SK-N-MC (cell line): ENCODE results near the gene C1orf53.
"Not testable (repeated sequence)": the region's sequence is repeated elsewhere in the genome, so short reads cannot be mapped to it uniquely, and the experiment has no call there.

Experiments used
- DNase-seq: peaks from one replicate; pipeline ENCODE4 v3.0.0-alpha.2; 2011; ENCODE audit warnings: low read depth, low spot score
- H3K27ac ChIP-seq: fragments of 200-600 bp; sonication (generic); 2 replicates; pipeline ENCODE4 v1.5.1; 2016; ENCODE audit warnings: mixed run types
- H3K36me3 ChIP-seq: fragments of 200-600 bp; sonication (generic); 2 replicates; pipeline ENCODE4 v1.6.1; 2017; ENCODE audit warnings: antibody characterized with exemption, low read length, mixed read lengths; ENCODE audit not compliant: insufficient read depth
- H3K4me3 ChIP-seq: fragments of 200-600 bp; sonication (generic); 2 replicates; pipeline ENCODE4 v1.5.1; 2016
- H3K9ac ChIP-seq: fragments of 200-600 bp; sonication (generic); 2 replicates; pipeline ENCODE4 v1.8.0; 2017; ENCODE audit warnings: mixed run types, mixed read lengths; ENCODE audit not compliant: insufficient read length
- H3K9me3 ChIP-seq: fragments of 200-600 bp; sonication (generic); 2 replicates; pipeline ENCODE4 v1.6.1; 2017; ENCODE audit warnings: low read depth, mild to moderate bottlenecking, antibody characterized with exemption, low read length, moderate library complexity, mixed read lengths
- EZH2 ChIP-seq: fragments of 200-600 bp; sonication (generic); IDR thresholded peaks from one replicate; pipeline ENCODE4 v1.6.1; 2017; ENCODE audit warnings: antibody characterized with exemption
- FOXP2 ChIP-seq: optimal IDR thresholded peaks from 2 replicates; pipeline ENCODE3; 2011; ENCODE audit warnings: mild to moderate bottlenecking, moderate library complexity; ENCODE audit not compliant: insufficient read depth; ENCODE audit errors: extremely low read length, control extremely low read depth
- POLR2AphosphoS5 ChIP-seq: IDR thresholded peaks from 2 replicates; pipeline ENCODE4 v1.6.1; 2012; ENCODE audit warnings: mild to moderate bottlenecking, low read depth, low read length, borderline replicate concordance

Gene C1orf53

DNA sequence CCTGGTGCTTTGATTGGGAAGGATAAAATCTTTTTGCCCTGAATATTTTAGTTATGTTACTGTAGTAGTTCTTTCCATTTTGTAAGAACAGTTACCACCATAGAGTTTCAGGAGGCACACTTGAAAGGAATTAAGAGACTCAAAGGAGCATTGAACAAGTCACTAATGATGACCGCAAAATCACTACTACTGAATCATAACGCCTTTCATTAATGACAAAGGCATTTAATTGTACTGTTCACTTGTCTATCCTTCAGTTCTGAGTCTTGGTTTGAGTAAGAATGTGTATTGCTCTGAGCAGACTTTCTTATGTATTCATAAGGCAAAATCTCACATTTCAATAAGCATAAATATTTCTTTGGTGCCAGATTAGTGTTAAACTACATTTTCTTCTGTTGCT is 39.6 kb downstream of the C1orf53 start:
- TF ChIP-seq FOXP2, result no peak
- no peak for TF ChIP-seq EZH2
- no peak for TF ChIP-seq POLR2AphosphoS5
- no peak for DNase-seq
- H3K27ac ChIP-seq, result no peak overlapping the region
- H3K4me3 ChIP-seq, result no peak overlapping the region
- H3K9me3 ChIP-seq, result no peaks in the 10 kb centered on the region
- H3K36me3 ChIP-seq, result no peaks in the 10 kb centered on the region
- H3K9ac ChIP-seq, result no peak overlapping the region

DNA sequence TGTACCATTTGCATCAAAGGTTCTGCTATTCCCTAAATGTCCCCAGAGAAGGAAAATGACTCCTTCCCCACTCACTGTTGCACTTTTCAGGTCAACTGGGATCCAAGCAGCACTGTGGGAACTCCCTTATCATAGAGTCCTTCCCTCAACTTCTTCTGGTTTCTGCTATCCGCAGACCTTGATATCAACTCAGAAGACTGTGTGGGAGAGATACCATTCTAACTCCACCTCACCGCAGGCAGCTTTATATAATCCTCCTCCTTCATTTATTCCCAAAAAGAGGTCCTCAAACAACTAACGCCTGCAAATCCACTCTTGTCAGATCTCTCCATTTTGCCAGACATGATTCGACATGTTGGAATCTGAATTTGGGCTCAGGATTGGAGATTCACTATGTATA is 42.1 kb downstream of the C1orf53 start:
- Histone ChIP-seq H3K9me3 (no peaks in the 10 kb centered on the region), H3K27ac (no peak overlapping the region), H3K36me3 (no peaks in the 10 kb centered on the region), H3K4me3 (no peak overlapping the region), H3K9ac (no peak overlapping the region)
- no peak for DNase-seq
- TF ChIP-seq FOXP2 (no peak), POLR2AphosphoS5 (no peak), EZH2 (no peak)

DNA sequence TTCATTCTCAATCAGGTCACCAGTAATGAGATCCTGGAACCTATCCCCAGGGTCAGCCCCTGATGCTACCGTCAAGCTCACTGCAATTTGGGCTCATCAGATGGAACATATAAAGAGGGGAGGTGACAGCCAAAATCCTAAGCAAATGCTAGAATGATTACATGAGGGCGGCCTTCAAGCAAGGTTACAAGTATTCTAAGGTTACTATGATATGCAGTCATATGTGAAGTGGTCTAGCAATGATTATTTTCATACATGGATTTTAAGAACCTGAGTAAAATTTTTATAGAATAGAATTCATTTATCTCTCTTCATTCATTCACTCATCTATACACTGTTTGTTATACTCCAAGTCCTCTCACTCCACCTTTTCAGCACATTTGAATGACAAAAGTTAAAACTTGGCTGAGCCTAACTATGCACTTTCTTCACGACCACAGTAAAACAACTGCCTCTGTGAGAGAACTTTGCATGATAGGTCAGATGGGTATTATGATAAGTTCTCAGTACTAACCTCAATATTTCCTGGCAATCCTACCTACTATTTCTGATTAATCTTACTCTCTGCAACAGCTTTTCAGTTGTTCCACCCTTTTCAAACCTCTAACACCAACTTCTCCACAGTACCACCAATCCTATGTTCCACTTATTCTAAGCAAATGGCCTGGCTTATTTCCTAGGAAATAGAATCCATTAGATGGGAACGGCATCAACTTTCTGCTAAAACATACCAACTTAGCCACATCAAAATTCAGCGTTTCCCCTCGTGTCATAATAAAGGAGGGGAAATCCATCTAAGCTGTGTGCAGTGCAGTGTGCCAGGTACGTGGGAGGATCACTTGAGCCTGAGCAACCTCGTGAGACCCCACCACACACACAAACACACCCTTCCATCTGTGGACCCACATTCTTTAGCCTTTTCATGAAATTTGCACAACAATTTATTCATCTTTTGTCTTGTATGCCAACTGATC is 46.8 kb downstream of the C1orf53 start:
- Histone ChIP-seq H3K4me3 (no peak overlapping the region), H3K27ac (no peak overlapping the region), H3K36me3 (no peaks in the 10 kb centered on the region), H3K9me3 (no peaks in the 10 kb centered on the region), H3K9ac (no peak overlapping the region)
- no peak for DNase-seq
- no peak for TF ChIP-seq FOXP2
- TF ChIP-seq POLR2AphosphoS5, result no peak
- TF ChIP-seq EZH2, result no peak

DNA sequence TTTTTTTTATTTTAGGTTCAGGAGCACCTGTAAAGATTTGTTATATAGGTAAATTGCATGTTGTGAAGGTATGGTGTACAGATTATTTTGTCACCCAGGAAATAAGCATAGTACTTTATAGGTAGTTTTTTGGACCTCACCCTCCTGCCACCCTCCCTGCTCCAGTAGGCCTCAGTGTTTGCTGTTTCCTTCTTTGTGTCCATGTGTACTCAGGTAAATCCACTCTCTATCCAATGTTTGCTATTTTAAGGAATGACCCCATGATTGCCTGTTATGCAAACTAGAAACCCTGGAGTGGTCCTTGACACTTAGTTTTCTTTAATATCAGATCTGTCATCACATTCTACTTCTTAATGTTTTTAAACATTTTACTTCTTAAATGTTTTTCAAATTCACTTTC is 48.7 kb downstream of the C1orf53 start:
- no peak overlapping the region for H3K27ac ChIP-seq
- H3K4me3 ChIP-seq, result no peak overlapping the region
- no peak for DNase-seq
- no peak overlapping the region for H3K9ac ChIP-seq
- no peaks in the 10 kb centered on the region for H3K36me3 ChIP-seq
- TF ChIP-seq POLR2AphosphoS5 (no peak), EZH2 (no peak), FOXP2 (no peak)
- H3K9me3 ChIP-seq, result no peaks in the 10 kb centered on the region

DNA sequence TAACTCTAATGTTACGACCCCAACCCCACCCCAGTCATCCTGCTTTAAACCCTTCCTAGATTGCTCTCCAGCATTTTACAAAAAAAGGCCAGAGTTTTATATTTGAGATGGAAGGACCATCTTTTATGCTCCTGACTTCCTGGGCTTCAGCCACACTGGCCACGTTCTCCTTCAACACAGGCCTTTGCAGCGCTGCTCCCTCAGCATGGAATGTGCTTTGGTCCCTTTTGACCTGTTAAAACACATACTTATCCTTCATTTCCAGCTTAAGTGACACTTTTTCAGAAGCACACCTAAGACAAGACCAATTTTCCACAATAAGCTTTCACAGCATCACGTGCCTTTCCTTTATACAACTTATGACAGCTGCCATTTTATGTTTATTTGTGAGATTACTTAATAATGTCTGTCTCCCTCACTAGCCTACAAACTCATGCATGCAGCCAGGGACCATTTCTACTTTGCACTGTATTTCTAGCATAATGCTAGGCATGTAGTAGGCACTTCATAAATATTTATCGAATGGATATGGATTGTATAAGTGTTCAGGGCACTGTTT is 49.3 kb downstream of the C1orf53 start:
- TF ChIP-seq FOXP2 (no peak), POLR2AphosphoS5 (no peak), EZH2 (no peak)
- Histone ChIP-seq H3K36me3 (no peaks in the 10 kb centered on the region), H3K4me3 (no peak overlapping the region), H3K9me3 (no peaks in the 10 kb centered on the region), H3K9ac (no peak overlapping the region), H3K27ac (no peak overlapping the region)
- no peak for DNase-seq

DNA sequence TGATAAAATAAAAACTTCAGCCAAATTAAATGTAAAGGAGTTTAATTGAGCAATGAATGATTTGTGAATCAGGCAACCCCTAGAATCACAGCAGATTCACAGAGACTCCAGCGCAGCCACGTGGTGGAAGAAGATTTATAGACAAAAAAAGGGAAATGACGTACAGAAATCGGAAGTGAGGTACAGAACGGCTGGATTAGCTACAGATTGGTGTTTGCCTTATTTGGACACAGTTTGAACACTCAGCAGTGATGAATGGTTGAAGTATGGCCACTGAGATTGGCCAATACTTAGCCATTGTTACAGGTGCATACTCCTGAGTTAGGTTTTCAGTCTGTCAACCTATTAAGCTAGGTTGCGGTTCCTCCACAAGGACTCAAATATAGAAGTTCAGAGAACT is 51.0 kb downstream of the C1orf53 start:
- H3K27ac ChIP-seq, H3K36me3 ChIP-seq, H3K9ac ChIP-seq, H3K4me3 ChIP-seq, DNase-seq, H3K9me3 ChIP-seq: not testable (repeated sequence)

DNA sequence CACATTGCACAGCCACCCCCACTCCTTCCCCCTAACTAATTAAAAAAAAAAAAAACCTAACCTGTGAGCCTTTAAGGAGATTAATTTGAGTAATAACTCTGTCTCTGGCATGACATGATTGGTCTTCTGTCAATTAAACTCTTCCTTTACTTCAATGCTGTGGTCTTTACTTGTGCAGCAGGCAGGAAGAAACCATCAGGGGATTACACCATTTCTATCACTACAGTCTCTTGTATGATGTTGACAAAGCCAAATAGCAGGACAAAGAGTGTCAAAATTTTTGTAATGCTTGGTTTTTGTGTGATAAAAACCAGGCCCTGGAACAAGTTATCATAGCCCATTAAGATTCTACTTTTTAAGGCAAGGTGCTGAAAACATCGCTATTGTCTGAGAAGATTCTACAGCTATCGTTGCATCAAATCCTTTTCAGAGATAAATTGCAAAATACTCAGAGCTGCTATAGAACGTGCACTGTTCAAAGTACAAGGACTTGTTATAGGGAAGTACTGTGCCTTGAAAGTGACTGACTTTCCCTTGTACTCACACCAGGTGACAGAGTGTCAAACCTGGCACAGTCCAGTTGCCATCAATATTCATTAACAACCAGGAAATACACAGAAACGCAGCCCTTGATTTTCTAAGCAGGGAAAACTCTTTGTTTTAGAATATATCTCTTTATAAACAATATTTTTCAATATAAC is 52.4 kb downstream of the C1orf53 start:
- TF ChIP-seq POLR2AphosphoS5 (no peak), EZH2 (no peak), FOXP2 (no peak)
- Histone ChIP-seq H3K9me3 (no peaks in the 10 kb centered on the region), H3K4me3 (no peak overlapping the region), H3K36me3 (no peaks in the 10 kb centered on the region), H3K9ac (no peak overlapping the region), H3K27ac (no peak overlapping the region)
- DNase-seq, result no peak
